Osteoblast (primary cell): ENCODE data around the gene EME2. TPM values are rescaled to one million over a fixed set of nuclear protein-coding genes. Genes with fewer than 3 reads are reported as not detected.

Experiments used
- DNase-seq: peaks from one replicate; pipeline ENCODE4 v3.0.0; 2011; ENCODE audit warnings: low spot score, mixed read lengths; ENCODE audit not compliant: insufficient read length; ENCODE audit errors: missing footprints
- H2AFZ ChIP-seq: 2 replicates; pipeline ENCODE4 v1.6.0; 2011; ENCODE audit warnings: mild to moderate bottlenecking, low read length
- H3K27ac ChIP-seq: 2 replicates; pipeline ENCODE4 v1.5.1; 2011; ENCODE audit warnings: mild to moderate bottlenecking, low read depth, low read length, moderate library complexity
- H3K27me3 ChIP-seq: 2 replicates; pipeline ENCODE4 v1.6.0; 2012; ENCODE audit warnings: mild to moderate bottlenecking, control low read depth, inconsistent platforms, low read length, moderate library complexity; ENCODE audit not compliant: insufficient read depth
- H3K36me3 ChIP-seq: 2 replicates; pipeline ENCODE4 v1.5.1; 2011; ENCODE audit warnings: mild to moderate bottlenecking, low read length, control low read depth, moderate library complexity; ENCODE audit not compliant: insufficient read depth
- H3K4me1 ChIP-seq: 2 replicates; pipeline ENCODE4 v1.5.1; 2011; ENCODE audit warnings: mild to moderate bottlenecking, low read length, control low read depth, moderate library complexity; ENCODE audit not compliant: insufficient read depth
- H3K4me2 ChIP-seq: 2 replicates; pipeline ENCODE4 v1.6.0; 2011; ENCODE audit warnings: mild to moderate bottlenecking, low read length; ENCODE audit not compliant: insufficient read depth
- H3K4me3 ChIP-seq: fragments of 200-600 bp; sonication (generic); 3 replicates; pipeline ENCODE4 v1.5.1; 2012; ENCODE audit warnings: mild to moderate bottlenecking, low read length, inconsistent platforms; ENCODE audit not compliant: insufficient read depth
- H3K79me2 ChIP-seq: 2 replicates; pipeline ENCODE4 v1.6.0; 2012; ENCODE audit warnings: mild to moderate bottlenecking, low read length, control low read depth, inconsistent platforms; ENCODE audit not compliant: insufficient read depth
- H3K9me3 ChIP-seq: 2 replicates; pipeline ENCODE4 v1.5.1; 2011; ENCODE audit warnings: low read depth, low read length, control low read depth
- H4K20me1 ChIP-seq: 2 replicates; pipeline ENCODE4 v1.6.0; 2012; ENCODE audit warnings: mild to moderate bottlenecking, low read length, control low read depth; ENCODE audit not compliant: insufficient read depth
- CTCF ChIP-seq: IDR thresholded peaks from 2 replicates; pipeline ENCODE4 v1.5.1; 2011; ENCODE audit warnings: mild to moderate bottlenecking, low read depth, low read length, moderate library complexity; ENCODE audit errors: extremely low read depth
- total RNA-seq: library from RNA; depleted of rRNA; stranded (reverse); fragments of >200 nt; gene quantifications from 2 replicates; pipeline ENCODE4 v1.2.3, GENCODE V29; 2012

Gene EME2
- total RNA-seq, 1 donor, result 16.3 TPM

GRCh38 chr16:1766701-1767100 is 5.9 kb upstream of the EME2 start:
- Histone ChIP-seq H3K27me3 (no peaks in the 10 kb centered on the region), H3K79me2 (peaks cover under 1% of the 10 kb centered on the region), H3K36me3 (peaks cover 47% of the 10 kb centered on the region), H2AFZ (no peak overlapping the region), H4K20me1 (peaks cover 16% of the 10 kb centered on the region), H3K4me2 (no peak overlapping the region), H3K9me3 (no peaks in the 10 kb centered on the region), H3K4me1 (peaks cover 6% of the 10 kb centered on the region), H3K27ac (no peak overlapping the region), H3K4me3 (no peak overlapping the region)
- TF ChIP-seq CTCF, result no peak
- no peak for DNase-seq

- Histone ChIP-seq H3K9me3 (no peaks in the 10 kb centered on the region), H3K36me3 (peaks cover 43% of the 10 kb centered on the region), H2AFZ (no peak overlapping the region), H3K4me3 (no peak overlapping the region), H3K4me1 (peaks cover 13% of the 10 kb centered on the region), H3K27me3 (no peaks in the 10 kb centered on the region), H3K79me2 (peaks cover 7% of the 10 kb centered on the region), H3K4me2 (no peak overlapping the region), H3K27ac (no peak overlapping the region), H4K20me1 (peaks cover 21% of the 10 kb centered on the region)
- DNase-seq, result no peak
- no peak for TF ChIP-seq CTCF
Measured at GRCh38 chr16:1767116-1767994, 5.3 kb upstream of the EME2 start.

GRCh38 chr16:1768061-1768766 is 4.4 kb upstream of the EME2 start:
- Histone ChIP-seq H3K27me3 (no peaks in the 10 kb centered on the region), H3K79me2 (peaks cover 13% of the 10 kb centered on the region), H4K20me1 (peaks cover 17% of the 10 kb centered on the region), H3K4me2 (no peak overlapping the region), H3K4me1 (peaks cover 15% of the 10 kb centered on the region), H3K4me3 (no peak overlapping the region), H3K27ac (no peak overlapping the region), H2AFZ (no peak overlapping the region), H3K36me3 (peaks cover 36% of the 10 kb centered on the region), H3K9me3 (no peaks in the 10 kb centered on the region)
- no peak for DNase-seq
- no peak for TF ChIP-seq CTCF
